NCI-H446 (cell line): ENCODE measurements around the gene ACRBP.

Experiments
- DNase-seq, 2 experiments: peaks; one replicate each; lab custom pipeline; 2025; lab: John Stamatoyannopoulos, UW

Gene ACRBP

DNA sequence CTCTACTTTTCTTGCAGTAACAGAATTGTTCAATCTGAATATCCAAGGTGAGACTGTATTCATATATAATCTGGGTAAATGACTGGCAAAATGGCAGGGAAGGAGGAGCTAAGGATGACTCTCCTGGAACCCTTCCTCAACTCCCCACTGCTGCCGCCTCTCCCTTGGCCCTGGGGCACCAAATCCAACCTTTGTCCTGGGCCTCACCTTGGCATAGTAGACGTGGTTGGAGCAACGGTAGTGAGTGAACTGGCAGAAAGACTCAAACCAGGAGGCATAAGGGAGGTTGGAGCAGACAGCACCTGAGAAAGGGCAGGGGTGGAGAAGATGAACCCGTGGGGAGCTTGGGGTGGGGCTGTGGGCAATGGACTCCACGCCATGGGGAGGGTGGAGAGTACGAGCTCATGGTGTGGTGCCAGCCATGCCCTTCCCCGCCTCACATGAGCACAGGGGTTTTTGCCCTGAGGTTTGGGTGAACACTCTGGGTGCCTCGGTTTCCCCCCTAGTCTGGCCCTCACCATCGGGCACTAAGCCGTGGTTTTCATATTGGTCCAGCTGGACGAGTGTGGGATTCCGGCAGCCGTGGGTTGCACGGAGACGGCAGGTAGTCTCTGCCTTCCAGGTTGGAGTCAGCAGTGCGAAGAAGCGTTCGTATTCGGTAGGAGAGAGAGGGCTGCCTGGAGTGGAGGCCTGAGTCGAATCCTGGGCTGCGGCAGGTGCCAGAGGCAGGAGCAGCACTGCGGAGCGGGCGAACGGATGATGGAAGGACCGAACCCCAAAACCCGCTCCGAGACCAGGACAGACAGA lies 753 bp downstream of the ACRBP start:
- DNase-seq = no peak

DNA sequence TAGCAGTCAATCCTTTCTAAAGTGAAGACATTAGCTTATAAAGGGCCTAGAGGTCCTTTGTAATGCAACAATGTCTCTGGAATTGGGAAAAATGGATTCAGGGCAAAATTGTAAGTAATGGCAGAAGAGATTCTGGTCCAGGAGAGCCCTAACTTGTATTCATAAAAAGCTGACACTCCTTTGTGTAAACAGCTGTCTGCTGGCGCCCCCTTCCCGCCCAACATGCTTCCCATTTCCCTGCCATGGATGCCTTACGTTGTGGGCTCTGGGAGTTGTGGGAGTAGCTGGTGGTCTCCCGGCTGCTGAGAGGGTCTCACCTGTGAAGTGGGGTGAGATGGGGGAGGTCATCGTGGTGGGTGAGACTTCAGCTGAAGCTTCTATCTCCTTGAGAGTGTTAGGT lies 2.3 kb downstream of the ACRBP start:
- DNase-seq = no peak

DNA sequence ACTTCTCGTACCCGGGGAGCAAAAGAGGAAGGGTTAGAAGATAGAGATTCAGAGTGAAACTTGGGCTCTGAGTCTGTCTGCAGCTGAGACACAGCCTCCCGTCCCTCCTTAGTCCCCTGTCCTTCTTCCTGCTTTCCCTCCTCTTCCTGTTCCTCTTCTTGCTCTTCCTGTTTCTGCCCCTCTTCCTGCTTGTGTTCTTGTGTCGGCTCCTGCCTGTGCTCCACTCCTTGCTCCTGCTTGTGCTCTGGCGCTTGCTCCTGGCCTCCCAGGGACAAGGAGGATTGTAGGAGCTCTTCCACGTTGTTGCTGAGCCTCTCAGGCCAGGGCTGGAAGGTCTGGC lies 3.0 kb downstream of the ACRBP start:
- no peak for DNase-seq

DNA sequence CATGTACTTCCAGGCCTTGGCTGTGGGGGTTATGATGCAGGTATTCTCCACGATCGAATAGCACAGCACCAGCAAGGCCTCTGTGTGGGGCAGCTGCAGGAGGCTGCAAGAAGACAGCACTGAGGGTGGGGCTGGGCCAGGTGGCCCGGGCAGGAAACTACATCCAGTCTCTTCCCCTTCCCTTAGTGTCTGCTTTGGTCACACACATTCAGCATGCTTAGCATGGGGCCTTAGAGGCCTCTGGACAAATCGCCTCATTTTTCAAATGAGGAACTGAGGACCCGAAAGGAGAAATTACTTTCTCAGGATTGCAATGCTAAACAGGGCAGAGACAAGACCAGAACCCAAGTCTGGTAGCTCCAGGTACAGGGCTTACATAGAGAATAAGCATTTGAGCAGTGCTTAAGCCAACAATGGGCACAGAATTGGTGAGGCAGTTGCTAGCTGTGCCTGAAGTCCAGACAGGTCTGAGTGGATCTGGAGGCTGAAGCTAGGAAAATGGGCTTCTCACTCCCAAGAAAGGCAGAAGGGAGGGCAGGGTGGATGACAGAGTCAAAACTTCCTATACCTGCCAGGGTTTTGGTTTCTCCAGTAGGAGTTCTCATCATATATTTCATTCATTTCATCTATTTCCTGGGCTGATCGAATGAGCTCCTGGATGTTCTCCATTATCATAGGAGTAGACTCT lies 3.5 kb downstream of the ACRBP start:
- no peak for DNase-seq

DNA sequence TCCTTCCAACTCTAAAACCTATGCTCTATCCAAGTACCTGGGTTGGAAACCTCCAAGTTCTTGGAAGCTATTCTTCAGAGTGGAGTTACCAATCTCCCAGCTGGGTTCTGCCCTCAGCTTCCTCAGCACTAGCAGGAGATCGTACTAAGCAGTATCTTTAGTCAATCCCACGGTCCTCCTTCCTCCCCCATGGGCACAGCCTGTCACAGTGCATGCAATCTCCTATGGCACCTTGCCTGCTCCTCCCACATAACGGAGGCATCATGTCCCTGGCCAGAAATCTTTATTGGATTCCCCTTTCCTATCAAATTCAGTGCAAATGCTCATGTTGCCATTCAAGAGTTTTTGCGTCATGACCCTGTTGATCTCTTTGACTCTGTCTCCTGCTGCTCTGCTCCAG lies 6.1 kb downstream of the ACRBP start:
- no peak for DNase-seq

DNA sequence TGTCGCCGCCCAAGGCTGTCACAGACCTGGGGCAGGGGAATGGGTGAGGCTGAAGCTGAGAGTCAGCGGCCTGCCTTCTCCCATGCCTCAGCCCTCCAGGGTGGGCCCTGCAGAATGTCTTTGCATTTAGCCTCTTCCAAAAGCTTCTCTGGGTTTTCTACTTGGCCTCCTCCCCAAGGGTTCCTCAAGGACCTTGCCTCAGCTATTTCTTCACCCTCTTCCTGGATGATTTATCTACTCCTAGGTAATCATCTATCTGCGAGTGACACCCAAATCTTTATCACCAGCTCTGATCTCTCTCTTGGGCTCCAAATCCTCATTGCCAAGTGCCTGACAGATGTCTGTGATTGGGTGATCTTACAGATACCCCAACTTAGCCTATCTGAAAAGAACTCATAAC lies 6.7 kb downstream of the ACRBP start:
- DNase-seq = no peak

DNA sequence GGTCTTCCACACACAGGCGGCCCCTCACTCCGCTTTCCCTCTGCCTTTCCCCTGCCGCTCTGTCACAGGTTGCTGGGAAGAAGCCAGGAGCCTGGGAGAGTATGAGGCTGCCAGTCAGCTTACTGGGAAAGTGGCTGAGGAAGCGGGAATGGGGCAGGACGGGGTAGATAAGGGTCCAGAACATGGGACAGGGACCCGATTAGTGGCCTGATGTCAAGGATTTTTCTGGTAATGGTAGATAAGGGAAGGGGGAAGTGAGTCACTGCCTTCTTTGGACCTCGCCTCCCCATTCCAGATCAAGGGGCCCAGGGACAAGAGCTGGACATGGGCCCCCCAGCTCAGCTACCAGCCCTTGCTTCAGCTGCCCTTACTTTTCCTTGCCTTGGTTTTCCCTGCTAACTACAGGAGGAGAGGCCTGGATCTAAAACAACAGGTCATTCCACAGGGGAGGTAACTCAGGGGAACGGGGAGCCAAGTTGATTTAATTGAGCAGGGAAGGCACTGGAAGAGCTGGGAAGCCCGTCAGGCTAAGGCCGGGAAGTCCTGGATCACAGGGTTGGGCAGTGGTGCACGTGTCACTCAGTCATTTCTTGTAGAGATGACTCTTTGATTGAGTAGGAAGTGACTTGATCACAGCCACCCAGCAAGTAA lies 8.0 kb downstream of the ACRBP start:
- no peak for DNase-seq

DNA sequence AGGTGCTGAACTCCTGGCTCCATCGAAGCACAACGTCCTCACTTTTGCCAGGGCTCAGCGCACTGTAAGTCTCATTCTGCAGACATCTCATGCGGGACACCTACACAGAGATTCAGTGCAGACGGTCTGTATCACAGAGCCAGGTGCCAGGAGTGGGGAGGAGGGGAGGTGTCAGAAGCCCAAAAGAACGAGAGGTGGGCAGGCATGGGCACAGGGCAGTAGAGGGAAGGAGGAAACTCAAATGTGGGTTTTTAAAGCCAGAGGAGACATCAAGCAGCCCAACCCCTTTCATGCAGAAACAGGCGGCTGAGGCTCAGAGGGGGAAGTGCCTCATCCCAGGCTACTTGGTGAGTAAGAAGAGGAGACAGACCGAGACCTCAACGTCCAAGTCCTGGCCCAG lies 8.9 kb downstream of the ACRBP start:
- DNase-seq = no peak

DNA sequence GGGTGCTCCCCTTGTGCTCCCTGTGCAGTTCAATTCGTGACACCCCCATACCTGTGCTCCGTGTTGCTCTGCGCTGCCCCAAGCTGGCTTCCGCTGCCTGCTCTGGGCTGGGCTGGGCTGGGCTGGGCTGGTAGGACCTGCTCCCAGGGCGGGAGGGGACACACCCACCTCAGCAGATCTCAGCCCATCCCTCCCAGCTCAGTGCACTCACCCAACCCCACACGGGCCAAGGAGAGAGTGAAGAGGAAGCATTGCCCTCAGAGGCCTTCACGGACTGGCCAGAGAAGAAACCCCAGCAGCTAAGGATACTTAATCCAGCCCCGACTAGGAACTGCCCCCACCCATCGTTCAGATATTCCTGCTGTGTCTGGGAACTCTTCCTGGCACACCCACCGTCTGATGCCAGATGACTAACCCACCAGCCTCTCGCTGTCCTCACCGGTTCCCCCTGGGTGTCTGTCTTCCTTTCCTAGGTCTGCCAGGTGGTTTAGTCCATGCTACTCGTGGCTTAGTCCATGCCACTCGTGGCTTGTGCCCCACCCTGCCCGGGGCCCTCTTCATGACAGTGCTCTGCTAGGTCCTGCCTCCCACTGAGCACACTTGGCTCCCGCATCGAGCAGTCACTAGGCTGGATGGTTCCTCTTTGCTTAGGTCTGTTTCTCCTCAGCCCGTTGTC lies 11.2 kb downstream of the ACRBP start, which contains the start of gene LPAR5:
LPAR5 (minus strand) TSS at position 104 of the 676 bp plus-strand sequence. CDS start 14,711 bp downstream, outside the sequence.
- no peak for DNase-seq

DNA sequence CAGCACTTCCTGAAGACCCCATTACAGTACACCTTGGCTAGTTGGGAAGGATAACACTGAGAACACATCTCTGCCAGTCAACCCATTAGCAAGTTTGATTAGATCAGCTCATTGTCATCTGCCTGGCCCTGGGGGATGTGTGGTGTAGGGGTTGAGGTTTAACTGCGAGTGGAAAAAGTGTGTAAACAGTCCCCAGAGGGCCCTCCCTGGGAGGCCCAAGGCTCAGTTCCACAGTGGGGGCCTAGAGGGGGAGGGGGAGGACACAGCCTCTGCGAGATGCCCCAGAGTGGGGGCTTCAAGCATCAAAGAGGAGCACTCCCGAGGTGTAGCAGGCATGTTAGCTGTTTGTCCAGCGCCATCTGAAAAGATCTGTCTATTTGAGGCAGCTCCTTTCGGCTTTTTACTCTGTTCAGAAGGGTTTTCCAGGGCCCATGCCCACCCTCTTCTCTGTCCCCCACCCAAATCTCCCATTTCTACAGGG lies 11.8 kb downstream of the ACRBP start:
- no peak for DNase-seq

DNA sequence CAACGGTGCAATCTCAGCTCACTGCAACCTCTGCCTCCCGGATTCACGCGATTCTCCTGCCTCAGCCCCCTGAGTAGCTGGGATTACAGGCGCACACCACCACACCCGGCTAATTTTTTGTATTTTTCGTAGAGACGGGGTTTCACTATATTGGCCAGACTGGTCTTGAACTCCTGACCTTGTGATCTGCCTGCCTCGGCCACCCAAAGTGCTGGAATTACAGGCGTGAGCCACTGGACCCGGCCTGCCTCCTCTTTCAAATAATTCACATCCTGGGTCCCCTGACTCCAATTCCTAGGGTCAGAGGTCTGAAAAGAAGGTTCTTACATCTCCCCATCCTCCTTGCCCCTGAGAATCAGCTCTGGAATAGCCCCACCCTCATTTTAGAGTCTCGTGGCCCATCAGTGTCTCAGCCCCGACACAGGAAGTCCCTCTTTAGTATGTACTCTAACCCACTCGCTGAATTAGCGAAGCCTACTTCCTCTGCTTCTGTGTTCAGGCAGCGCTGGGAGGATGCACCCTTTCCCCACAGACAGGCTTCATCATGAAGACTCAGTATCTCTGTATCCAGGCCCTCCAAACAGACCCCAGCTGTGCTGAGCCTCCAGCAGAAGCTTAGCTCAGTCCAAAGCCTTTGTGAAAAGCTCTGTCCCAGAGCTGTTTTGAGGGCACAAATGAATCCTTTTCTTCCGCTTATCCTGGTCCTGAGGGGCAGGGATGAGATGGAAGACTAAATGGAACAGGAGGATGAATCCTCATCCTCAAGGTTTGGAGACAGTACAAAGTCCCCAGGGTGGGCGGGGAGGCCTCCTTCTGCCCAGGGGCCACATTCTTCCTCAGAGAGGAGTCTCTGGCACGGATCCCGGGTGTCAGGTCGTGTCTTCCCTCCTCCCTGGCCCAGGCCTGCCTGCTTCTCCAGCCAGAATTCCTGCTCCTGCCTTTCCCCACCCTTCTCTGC lies 14.9 kb downstream of the ACRBP start:
- peak in 1 of 2 experiments; percentile 65 for DNase-seq

DNA sequence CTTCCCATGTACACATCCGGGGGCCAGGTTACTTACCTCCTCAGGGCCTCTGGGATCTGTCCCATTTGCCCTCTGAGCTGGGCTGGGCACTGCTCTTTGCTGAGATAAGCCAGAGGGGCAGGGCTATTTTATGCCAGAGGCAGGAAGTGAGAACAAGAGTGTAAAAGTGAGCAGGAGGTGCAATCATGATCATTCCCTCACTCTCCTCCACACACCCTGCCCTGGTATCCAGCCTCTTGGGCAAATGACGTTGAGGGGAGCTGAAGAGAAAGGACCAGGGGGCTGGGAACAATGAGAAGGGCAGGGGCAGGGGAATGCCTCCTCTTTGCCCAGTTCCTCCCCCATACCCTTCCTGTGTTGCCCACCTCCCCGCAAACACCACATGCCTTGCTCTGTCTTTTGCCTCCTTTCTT lies 15.7 kb downstream of the ACRBP start:
- no peak for DNase-seq

DNA sequence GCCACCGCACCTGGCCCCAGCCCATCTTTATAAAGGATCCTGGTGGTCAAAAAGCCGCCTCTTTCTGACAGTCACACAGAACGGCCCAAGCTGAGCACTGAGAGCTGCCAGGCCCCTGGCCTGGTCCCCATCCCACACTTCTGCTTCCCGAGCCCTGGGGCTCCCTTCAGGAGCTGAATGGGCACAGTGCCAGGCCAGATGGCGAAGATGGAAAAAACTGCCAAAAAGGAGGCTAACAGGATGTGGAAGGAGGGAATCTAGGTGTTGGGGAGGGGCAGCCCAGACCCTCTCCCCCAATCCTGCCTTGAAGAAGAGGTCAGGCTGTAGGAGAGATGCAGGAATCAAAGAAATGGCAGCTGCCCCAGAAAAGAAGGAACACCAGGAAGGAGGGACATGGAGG lies 16.5 kb downstream of the ACRBP start:
- peak in 1 of 2 experiments; percentile 87 for DNase-seq

DNA sequence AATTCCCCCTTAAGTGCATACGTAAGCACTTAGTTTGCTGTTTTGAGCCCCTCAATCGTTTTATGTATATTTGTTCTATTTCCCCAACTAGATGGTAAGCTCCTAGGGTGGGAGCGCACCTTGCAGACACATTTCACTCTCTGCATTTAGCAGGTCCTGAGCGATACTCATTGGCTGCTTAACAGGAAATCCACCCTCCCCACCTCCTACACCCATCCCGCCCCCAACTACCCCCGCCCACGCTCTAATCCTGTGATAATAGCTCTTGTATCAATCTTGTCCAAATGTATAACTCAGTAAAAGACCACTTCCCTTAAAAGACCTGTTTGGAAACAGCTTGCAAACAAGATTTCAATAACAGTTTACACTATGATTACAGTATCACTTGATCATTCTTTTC lies 19.6 kb downstream of the ACRBP start:
- DNase-seq = no peak

DNA sequence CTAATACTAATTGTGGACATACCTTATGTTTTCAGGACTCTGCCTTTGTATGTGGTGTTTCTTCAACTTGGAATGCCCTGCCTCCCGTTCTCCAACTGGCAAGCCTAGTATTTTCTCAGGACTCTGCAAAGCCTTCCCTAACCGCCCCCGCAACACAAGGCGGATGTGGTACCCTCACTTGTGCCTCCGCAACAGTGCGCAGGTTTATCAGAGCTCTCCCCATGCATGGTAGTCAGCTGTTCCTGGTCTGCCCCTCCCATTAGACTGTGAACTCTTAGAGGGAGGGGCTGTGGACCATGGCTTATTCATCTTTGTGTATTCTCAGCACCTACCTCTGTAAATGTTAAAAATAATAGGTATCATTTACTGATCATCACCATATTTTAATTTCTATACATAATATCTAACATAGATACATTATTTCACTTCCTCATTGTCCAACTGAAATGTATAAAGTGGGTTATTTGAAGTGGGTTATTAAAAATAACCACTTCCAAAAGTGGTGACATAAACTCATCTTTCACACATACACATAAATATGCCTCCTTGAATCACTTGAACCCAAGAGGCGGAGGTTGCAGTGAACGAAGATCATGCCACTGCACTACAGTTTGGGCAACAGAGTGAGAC lies 20.5 kb downstream of the ACRBP start:
- DNase-seq = no peak

DNA sequence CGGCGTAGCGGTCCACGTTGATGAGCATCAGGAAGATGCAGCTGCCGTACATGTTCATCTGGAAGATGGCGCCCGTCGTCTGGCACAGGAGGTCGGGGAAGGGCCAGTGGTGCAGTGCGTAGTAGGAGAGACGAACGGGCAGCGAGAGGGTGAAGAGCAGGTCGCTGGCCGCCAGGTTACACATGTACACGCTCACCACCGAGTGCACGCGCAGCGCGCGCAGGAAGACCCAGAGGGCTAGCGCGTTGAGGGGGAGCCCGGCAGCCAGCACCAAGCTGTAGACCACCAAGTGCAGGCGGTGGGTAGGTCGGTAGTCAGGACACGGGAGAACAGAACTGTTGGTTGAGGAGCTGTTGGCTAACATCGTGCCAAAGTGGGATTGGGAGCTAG lies 26.4 kb downstream of the ACRBP start:
- DNase-seq = no peak

DNA sequence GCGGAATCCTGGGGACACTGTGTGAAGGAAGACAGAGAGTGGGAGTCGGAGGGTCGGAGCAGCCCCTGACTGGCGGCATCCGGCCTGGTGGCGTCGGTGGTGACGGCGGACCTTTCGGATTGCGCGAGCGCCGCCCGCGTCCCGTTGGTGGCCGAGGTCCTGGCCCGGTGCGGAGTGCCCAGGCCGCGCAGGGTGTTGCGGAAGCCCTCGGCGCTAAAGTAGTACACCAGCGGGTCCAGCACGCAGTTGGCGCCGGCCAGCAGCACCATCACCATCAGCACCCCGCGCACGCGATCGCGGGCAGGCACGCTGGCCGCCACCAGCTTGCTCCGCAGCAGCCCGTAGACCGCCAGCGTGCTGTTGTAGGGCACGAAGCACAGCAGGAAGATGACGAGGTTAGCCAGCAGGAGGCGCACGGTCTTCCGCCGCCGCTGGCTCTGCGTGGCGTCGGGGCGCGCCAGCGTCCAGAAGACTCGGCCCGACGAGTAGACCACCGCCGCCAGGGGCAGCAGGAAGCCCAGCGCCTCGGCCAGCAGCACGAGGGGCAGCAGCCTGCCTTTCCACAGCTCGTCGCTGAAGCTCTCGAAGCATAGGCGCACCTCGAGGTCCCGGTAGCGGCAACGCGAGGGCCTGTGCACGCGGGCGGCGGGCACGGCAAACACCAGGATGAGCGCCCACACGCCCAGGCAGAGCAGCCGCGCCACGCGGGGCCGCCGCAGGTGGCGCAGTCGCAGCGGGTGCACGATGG lies 26.9 kb downstream of the ACRBP start:
- no peak for DNase-seq

DNA sequence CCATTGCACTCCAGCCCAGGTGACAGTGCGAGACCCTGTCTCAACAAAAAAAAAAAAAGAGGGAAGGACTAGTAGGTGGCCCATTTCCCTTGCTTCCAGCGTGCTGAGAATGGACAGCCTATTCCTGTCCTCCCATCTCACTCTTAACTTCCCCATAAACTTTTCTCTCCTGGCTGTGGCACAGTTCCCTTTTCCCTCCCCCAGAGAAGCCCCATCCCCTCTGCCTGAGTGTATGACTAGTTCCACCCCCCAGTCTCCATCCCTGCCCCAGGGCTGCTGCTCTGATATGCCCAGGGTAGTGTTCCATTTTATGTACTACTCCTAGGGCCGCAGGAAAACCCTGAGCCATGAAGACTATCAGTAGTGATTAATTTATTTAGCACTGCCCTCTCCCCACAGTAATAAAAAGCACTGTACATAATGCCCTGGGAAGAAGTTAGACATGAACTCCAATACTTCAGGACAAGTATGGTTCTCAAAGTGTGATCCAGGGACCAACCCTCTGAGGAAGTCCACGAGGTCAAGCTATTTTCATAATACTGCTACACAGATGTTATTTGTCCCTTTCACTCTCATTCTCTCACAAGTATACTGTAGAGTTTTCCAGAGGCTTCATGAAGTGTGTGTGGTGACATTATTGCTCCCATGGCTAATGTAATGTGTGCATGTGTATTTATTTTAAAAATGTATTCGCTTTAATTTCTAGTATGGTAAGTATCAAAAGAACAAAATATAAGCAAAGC lies 28.6 kb downstream of the ACRBP start:
- DNase-seq = no peak

DNA sequence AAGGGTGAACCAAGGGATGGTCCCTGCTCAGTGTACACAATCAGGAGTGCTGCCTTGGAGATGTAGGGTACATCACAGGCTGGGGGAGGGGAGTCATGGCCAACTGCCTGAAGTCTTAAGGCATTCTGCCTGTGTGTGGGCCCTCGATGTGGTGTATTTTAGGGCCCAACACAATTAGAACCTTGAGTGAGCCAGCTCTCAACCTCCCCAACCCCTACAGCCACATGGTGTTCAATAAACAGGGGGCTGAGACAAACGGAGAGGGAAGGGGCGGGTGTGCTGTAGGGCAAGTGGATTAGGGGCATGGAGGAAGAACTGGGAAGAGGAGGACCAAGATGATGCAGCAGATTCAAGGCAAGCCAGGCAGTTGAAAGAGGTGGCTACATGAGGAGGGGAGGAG lies 31.4 kb downstream of the ACRBP start:
- no peak for DNase-seq
